ENCODE data around the gene CSMD2.

Gene CSMD2

GRCh38 chr1:33818071-33818470, 347.0 kb downstream of the CSMD2 start:
- no peak for DNase-seq (ENCODE audit: low spot score)

GRCh38 chr1:33815061-33815460, 350.0 kb downstream of the CSMD2 start:
- no peak for DNase-seq (ENCODE audit: low spot score)

GRCh38 chr1:33814166-33814565, 350.9 kb downstream of the CSMD2 start:
- DNase-seq (ENCODE audit: low spot score), result no peak

GRCh38 chr1:33810571-33810970, 354.5 kb downstream of the CSMD2 start:
- DNase-seq (ENCODE audit: low spot score), result no peak

- DNase-seq (ENCODE audit: low spot score), result no peak
These were observed 359.0 kb downstream of the CSMD2 start for GRCh38 chr1:33805988-33806387.

GRCh38 chr1:33802268-33802667, 362.8 kb downstream of the CSMD2 start:
- no peak for DNase-seq (ENCODE audit: low spot score)

- no peak for DNase-seq (ENCODE audit: low spot score)
These were observed 367.2 kb downstream of the CSMD2 start for GRCh38 chr1:33797849-33798248.

GRCh38 chr1:33792651-33793050, 372.4 kb downstream of the CSMD2 start:
- DNase-seq (ENCODE audit: low spot score), result no peak

GRCh38 chr1:33792216-33792615, 372.8 kb downstream of the CSMD2 start:
- DNase-seq (ENCODE audit: low spot score), result no peak

- no peak for DNase-seq (ENCODE audit: low spot score)
These were observed 373.8 kb downstream of the CSMD2 start for GRCh38 chr1:33791251-33791650.

- no peak for DNase-seq (ENCODE audit: low spot score)
These were observed 374.5 kb downstream of the CSMD2 start for GRCh38 chr1:33790577-33790976.

- no peak for DNase-seq (ENCODE audit: low spot score)
These were observed 380.2 kb downstream of the CSMD2 start for GRCh38 chr1:33784876-33785275.

- DNase-seq (ENCODE audit: low spot score), result no peak
These were observed 382.3 kb downstream of the CSMD2 start for GRCh38 chr1:33782776-33783175.

- no peak for DNase-seq (ENCODE audit: low spot score)
These were observed 383.4 kb downstream of the CSMD2 start for GRCh38 chr1:33781652-33782051.

- no peak for DNase-seq (ENCODE audit: low spot score)
These were observed 387.7 kb downstream of the CSMD2 start for GRCh38 chr1:33777337-33777736.

GRCh38 chr1:33768821-33769220, 396.2 kb downstream of the CSMD2 start:
- no peak for DNase-seq (ENCODE audit: low spot score)

GRCh38 chr1:33768106-33768505, 396.9 kb downstream of the CSMD2 start:
- no peak for DNase-seq (ENCODE audit: low spot score)

GRCh38 chr1:33764149-33764548, 400.9 kb downstream of the CSMD2 start:
- no peak for DNase-seq (ENCODE audit: low spot score)

GRCh38 chr1:33763406-33763805, 401.6 kb downstream of the CSMD2 start:
- DNase-seq (ENCODE audit: low spot score), result no peak

- no peak for DNase-seq (ENCODE audit: low spot score)
These were observed 402.1 kb downstream of the CSMD2 start for GRCh38 chr1:33762962-33763361.

GRCh38 chr1:33762109-33762830, 402.8 kb downstream of the CSMD2 start:
- no peak for DNase-seq (ENCODE audit: low spot score)

- DNase-seq (ENCODE audit: low spot score), result no peak
These were observed 406.3 kb downstream of the CSMD2 start for GRCh38 chr1:33758698-33759097.

GRCh38 chr1:33753087-33753856, 411.8 kb downstream of the CSMD2 start:
- DNase-seq (ENCODE audit: low spot score), result no peak

- no peak for DNase-seq (ENCODE audit: low spot score)
These were observed 419.1 kb downstream of the CSMD2 start for GRCh38 chr1:33745942-33746341.
